Activated CD8-positive, alpha-beta memory T cell treated with anti-CD3 and anti-CD28 coated beads, Interleukin-2, amount 50 U/mL, for 48 hours (primary cell): ENCODE data around the gene CCNY.
A peak's percentile ranks its signal among the peaks of the same experiment; 100 is the strongest.
"Not testable (repeated sequence)": the region's sequence is repeated elsewhere in the genome, so short reads cannot be mapped to it uniquely, and the experiment has no call there.

Source experiments
- DNase-seq: peaks from one replicate; pipeline ENCODE4 v3.0.0-alpha.2; 2020

CCNY gene

GRCh38 chr10:35335133-35336083 is 901 bp upstream of the CCNY start:
- peak; percentile 69 for DNase-seq

GRCh38 chr10:35336921-35337823 is 863 bp downstream of the CCNY start:
- peak; percentile 75 for DNase-seq

GRCh38 chr10:35339942-35340341 is 3.6 kb downstream of the CCNY start:
- DNase-seq: no peak

- no peak for DNase-seq
These were observed 4.7 kb downstream of the CCNY start for GRCh38 chr10:35340975-35341374.

- DNase-seq: no peak
These were observed 5.2 kb downstream of the CCNY start for GRCh38 chr10:35341521-35341920.

- DNase-seq: no peak
These were observed 6.0 kb downstream of the CCNY start for GRCh38 chr10:35342183-35342753.

- no peak for DNase-seq
These were observed 7.4 kb downstream of the CCNY start for GRCh38 chr10:35343739-35344138.

GRCh38 chr10:35345383-35345742 is 9.1 kb downstream of the CCNY start:
- no peak for DNase-seq

- no peak for DNase-seq
These were observed 9.9 kb downstream of the CCNY start for GRCh38 chr10:35346248-35346647.

GRCh38 chr10:35347121-35347562 is 10.8 kb downstream of the CCNY start:
- no peak for DNase-seq

- DNase-seq: no peak
These were observed 11.7 kb downstream of the CCNY start for GRCh38 chr10:35347899-35348608.

- DNase-seq: no peak
These were observed 12.5 kb downstream of the CCNY start for GRCh38 chr10:35348609-35349388.

GRCh38 chr10:35349389-35349915 is 13.1 kb downstream of the CCNY start:
- DNase-seq: no peak

GRCh38 chr10:35351021-35351420 is 14.7 kb downstream of the CCNY start:
- no peak for DNase-seq

- no peak for DNase-seq
These were observed 15.8 kb downstream of the CCNY start for GRCh38 chr10:35352097-35352496.

GRCh38 chr10:35352512-35352911 is 16.2 kb downstream of the CCNY start:
- DNase-seq: no peak

GRCh38 chr10:35353395-35353794 is 17.1 kb downstream of the CCNY start:
- DNase-seq: no peak

- DNase-seq: no peak
These were observed 17.5 kb downstream of the CCNY start for GRCh38 chr10:35353805-35354204.

GRCh38 chr10:35354257-35354656 is 17.9 kb downstream of the CCNY start:
- not testable (repeated sequence) for DNase-seq

GRCh38 chr10:35355971-35356724 is 19.8 kb downstream of the CCNY start:
- peak; percentile 77 for DNase-seq

GRCh38 chr10:35356725-35357092 is 20.4 kb downstream of the CCNY start:
- DNase-seq: no peak
